H1 (cell line): ENCODE results near the gene COL5A1. TPM values are rescaled to one million over a fixed set of nuclear protein-coding genes. Genes with fewer than 3 reads are reported as not detected.
A peak's percentile ranks its signal among the peaks of the same experiment; 100 is the strongest.

Experiments used
- CTCF ChIA-PET: fragments of 300-600 bp; sonication (Branson Sonifier 250); formaldehyde crosslinking; loops from one replicate; lab custom pipeline; 2021; ENCODE audit not compliant: partially characterized antibody; lab: Charles Lee
- POLR2A ChIA-PET: fragments of 300-600 bp; sonication (Branson Sonifier 250); formaldehyde crosslinking; loops from one replicate; lab custom pipeline; 2021; ENCODE audit warnings: inconsistent platforms; ENCODE audit not compliant: partially characterized antibody; lab: Charles Lee
- DNase-seq, 2 experiments: peaks; one replicate each; pipeline versions ENCODE4 v3.0.0 to v3.0.0-alpha.2; 2010 to 2022; ENCODE audit warnings: low spot score in 2 of 2, low read depth in 1 of 2, mixed read lengths in 1 of 2
- FAIRE-seq: peaks from 2 replicates; lab custom pipeline; 2011; peaks lifted over from hg19 to GRCh38; lab: Jason Lieb, UNC
- H2AFZ ChIP-seq: 2 replicates; pipeline ENCODE4 v1.8.1; 2012; ENCODE audit warnings: low read length, inconsistent platforms
- H2AK5ac ChIP-seq: 2 replicates; pipeline ENCODE4 v1.6.1; 2013; ENCODE audit warnings: low read depth, low read length
- H2BK120ac ChIP-seq: replicated peaks from 2 replicates; pipeline ENCODE3; 2013; ENCODE audit warnings: low read depth, low read length, inconsistent platforms
- H2BK12ac ChIP-seq: 2 replicates; pipeline ENCODE4 v1.6.1; 2013; ENCODE audit warnings: low read depth, low read length
- H2BK15ac ChIP-seq: 2 replicates; pipeline ENCODE4 v1.6.1; 2013; ENCODE audit warnings: low read length
- H2BK20ac ChIP-seq: 2 replicates; pipeline ENCODE4 v1.6.1; 2013; ENCODE audit warnings: low read length
- H2BK5ac ChIP-seq: 2 replicates; pipeline ENCODE4 v1.6.1; 2013; ENCODE audit warnings: low read depth, low read length
- H3K14ac ChIP-seq: 2 replicates; pipeline ENCODE4 v1.6.1; 2013; ENCODE audit warnings: inconsistent platforms; ENCODE audit not compliant: insufficient read length
- H3K18ac ChIP-seq: 2 replicates; pipeline ENCODE4 v1.6.1; 2013; ENCODE audit warnings: low read length; ENCODE audit errors: extremely low read depth
- H3K23ac ChIP-seq: 2 replicates; pipeline ENCODE4 v1.6.1; 2013; ENCODE audit warnings: inconsistent platforms; ENCODE audit not compliant: insufficient read length
- H3K23me2 ChIP-seq: 2 replicates; pipeline ENCODE4 v1.6.1; 2013; ENCODE audit warnings: low read depth, low read length
- H3K27ac ChIP-seq: 2 replicates; pipeline ENCODE4 v1.6.1; 2011; ENCODE audit warnings: low read depth, low read length, inconsistent platforms
- H3K27me3 ChIP-seq, 4 experiments: replicated peaks in 1 of 4; 1 replicate in 1 of 4; 2 replicates in 3 of 4; pipeline versions ENCODE4 v1.6.1 to v1.8.1; 2011 to 2013; ENCODE audit warnings: low read length in 3 of 4, mild to moderate bottlenecking in 3 of 4, inconsistent platforms in 2 of 4, mixed read lengths in 2 of 4, moderate library complexity in 1 of 4; ENCODE audit not compliant: control insufficient read depth in 3 of 4, insufficient read depth in 3 of 4; ENCODE audit errors: extremely low read depth in 1 of 4
- H3K36me3 ChIP-seq, 4 experiments: 2 replicates each; pipeline versions ENCODE4 v1.6.1 to v1.8.1; 2011 to 2013; ENCODE audit warnings: mild to moderate bottlenecking in 4 of 4, low read length in 3 of 4, moderate library complexity in 2 of 4, control low read depth in 1 of 4, inconsistent platforms in 1 of 4; ENCODE audit not compliant: insufficient read depth in 4 of 4, control insufficient read depth in 2 of 4
- H3K4ac ChIP-seq: replicated peaks from 2 replicates; pipeline ENCODE3; 2013; ENCODE audit warnings: low read length, low read depth, mixed read lengths, inconsistent platforms; ENCODE audit not compliant: insufficient read length
- H3K4me1 ChIP-seq, 4 experiments: replicated peaks in 1 of 4; 1 replicate in 1 of 4; 2 replicates in 3 of 4; pipeline versions ENCODE4 v1.6.1 to v1.8.1; 2011 to 2013; ENCODE audit warnings: low read length in 3 of 4, inconsistent platforms in 2 of 4, mixed read lengths in 1 of 4; ENCODE audit not compliant: insufficient read depth in 4 of 4, control insufficient read depth in 3 of 4
- H3K4me2 ChIP-seq, 2 experiments: 2 replicates each; pipeline versions ENCODE4 v1.6.1 to v1.8.1; 2011 to 2013; ENCODE audit warnings: low read depth in 2 of 2, low read length in 2 of 2, control low read depth in 1 of 2, inconsistent platforms in 1 of 2, mild to moderate bottlenecking in 1 of 2; ENCODE audit not compliant: insufficient read depth in 1 of 2
- H3K4me3 ChIP-seq, 4 experiments: fragments of 200-600, 300-600 bp in 1 of 4; sonication (generic), shearing (Covaris generic), sonication (Bioruptor Twin) in 1 of 4; 2 replicates each; pipeline versions ENCODE4 v1.5.1 to v1.8.1; 2011 to 2016; ENCODE audit warnings: low read length in 4 of 4, low read depth in 3 of 4, control low read depth in 2 of 4, inconsistent platforms in 2 of 4, mild to moderate bottlenecking in 2 of 4, mixed read lengths in 1 of 4, moderate library complexity in 1 of 4; ENCODE audit not compliant: insufficient read depth in 2 of 4; ENCODE audit errors: extremely low read depth in 1 of 4
- H3K56ac ChIP-seq: replicated peaks from 2 replicates; pipeline ENCODE3; 2013; ENCODE audit warnings: low read depth, mild to moderate bottlenecking, mixed read lengths, low read length, inconsistent platforms; ENCODE audit not compliant: insufficient read length
- H3K79me1 ChIP-seq: 2 replicates; pipeline ENCODE4 v1.6.1; 2013; ENCODE audit warnings: low read depth, low read length, control low read depth
- H3K79me2 ChIP-seq, 2 experiments: 2 replicates each; pipeline versions ENCODE4 v1.6.1 to v1.8.1; 2012 to 2013; ENCODE audit warnings: low read length in 2 of 2, mild to moderate bottlenecking in 2 of 2, inconsistent platforms in 1 of 2; ENCODE audit not compliant: insufficient read depth in 2 of 2, control insufficient read depth in 1 of 2
- H3K9ac ChIP-seq, 4 experiments: replicated peaks in 1 of 4; 1 replicate in 1 of 4; 2 replicates in 3 of 4; pipeline versions ENCODE4 v1.6.1 to v1.8.1; 2011 to 2013; ENCODE audit warnings: low read depth in 3 of 4, low read length in 3 of 4, control low read depth in 2 of 4, mild to moderate bottlenecking in 2 of 4, moderate library complexity in 2 of 4, inconsistent platforms in 1 of 4; ENCODE audit errors: extremely low read depth in 1 of 4
- H3K9me3 ChIP-seq, 2 experiments: 2 replicates each; pipeline versions ENCODE4 v1.6.1 to v1.8.1; 2012 to 2013; ENCODE audit warnings: mild to moderate bottlenecking in 2 of 2, moderate library complexity in 2 of 2, control low read depth in 1 of 2, inconsistent platforms in 1 of 2, low read depth in 1 of 2, low read length in 1 of 2, mixed read lengths in 1 of 2; ENCODE audit not compliant: insufficient read depth in 2 of 2
- H4K20me1 ChIP-seq, 2 experiments: replicated peaks in 1 of 2; 2 replicates each; pipeline versions ENCODE3 to v1.8.1; 2011 to 2013; ENCODE audit warnings: inconsistent platforms in 2 of 2, low read length in 2 of 2, mild to moderate bottlenecking in 1 of 2; ENCODE audit not compliant: insufficient read depth in 2 of 2, control insufficient read depth in 1 of 2
- H4K5ac ChIP-seq: 2 replicates; pipeline ENCODE4 v1.6.1; 2013; ENCODE audit warnings: low read length, low read depth, mixed read lengths, inconsistent platforms; ENCODE audit not compliant: insufficient read length
- H4K8ac ChIP-seq: 2 replicates; pipeline ENCODE4 v1.8.0; 2013; ENCODE audit warnings: mild to moderate bottlenecking, moderate library complexity, low read length, inconsistent platforms; ENCODE audit not compliant: insufficient read depth; ENCODE audit errors: extremely low read depth
- H4K91ac ChIP-seq: replicated peaks from 2 replicates; pipeline ENCODE3; 2013; ENCODE audit warnings: low read length, mixed read lengths, inconsistent platforms; ENCODE audit not compliant: insufficient read length
- EGR1 ChIP-seq: IDR thresholded peaks from 2 replicates; pipeline ENCODE4 v1.6.1; 2011; ENCODE audit warnings: low read depth, low read length, borderline replicate concordance
- HDAC6 ChIP-seq: IDR thresholded peaks from one replicate; pipeline ENCODE4 v1.7.1; 2012; ENCODE audit warnings: low read depth, mild to moderate bottlenecking, inconsistent platforms, low read length, moderate library complexity
- KDM4A ChIP-seq: IDR thresholded peaks from one replicate; pipeline ENCODE4 v1.7.1; 2012; ENCODE audit warnings: low read depth, mild to moderate bottlenecking, moderate library complexity, low read length, inconsistent platforms; ENCODE audit not compliant: severe bottlenecking
- RBBP5 ChIP-seq: IDR thresholded peaks from 2 replicates; pipeline ENCODE4 v1.7.1; 2012; ENCODE audit warnings: low read depth, mild to moderate bottlenecking, inconsistent platforms, low read length, moderate library complexity, borderline replicate concordance
- TBP ChIP-seq: IDR thresholded peaks from 2 replicates; pipeline ENCODE4 v1.6.1; 2011; ENCODE audit warnings: low read depth, low read length, improper control_type of control experiment
- WGBS, 2 experiments: shearing (Covaris generic) in 1 of 2; methylation state at CpG; one replicate each; pipeline versions ENCODE4 v1.1.6 to v1.1.7; 2013 to 2015; ENCODE audit warnings: low lambda C conversion rate in 2 of 2, mixed read lengths in 2 of 2, inconsistent platforms in 1 of 2, low coverage in 1 of 2, missing lambda C conversion rate in 1 of 2; ENCODE audit not compliant: insufficient replicate concordance in 2 of 2, insufficient coverage in 1 of 2, insufficient read length in 1 of 2; ENCODE audit errors: extremely low coverage in 1 of 2, missing lambda C conversion rate in 1 of 2; 5-methylcytosine and 5-hydroxymethylcytosine counted together
- polyA plus RNA-seq, 7 experiments: library from polyadenylated mRNA; depleted of rRNA in 3 of 7; stranded (reverse) in 5 of 7; unstranded in 2 of 7; fragments of >200 nt in 5 of 7; fragments of 200-250 nt in 2 of 7; gene quantifications; 1 replicate in 5 of 7; 2 replicates in 1 of 7; 4 replicates in 1 of 7; pipeline versions ENCODE4 v1.2.1 to v1.2.3, GENCODE V29; 2011 to 2013; ENCODE audit warnings: missing spikeins in 2 of 7, mixed read lengths in 2 of 7
- total RNA-seq: library from RNA; stranded (reverse); fragmentation: NEBNext Ultra II Directional; extraction: Animal tissue kit (Norgen Biotek cat#: 25700); gene quantifications from 2 replicates; pipeline ENCODE4 v1.2.1, GENCODE V29; 2021
- TF ChIP-seq, protein P1 (sequence below): IDR thresholded peaks from 2 replicates; pipeline ENCODE4 v1.6.1; 2012; ENCODE audit warnings: inconsistent platforms

The COL5A1 gene
- total and polyA plus RNA-seq, 2 of the 8 experiments (the other 6 are each of a cell fraction or from before 2014, with no cell fraction given): 3.8 to 12.0 TPM

DNA sequence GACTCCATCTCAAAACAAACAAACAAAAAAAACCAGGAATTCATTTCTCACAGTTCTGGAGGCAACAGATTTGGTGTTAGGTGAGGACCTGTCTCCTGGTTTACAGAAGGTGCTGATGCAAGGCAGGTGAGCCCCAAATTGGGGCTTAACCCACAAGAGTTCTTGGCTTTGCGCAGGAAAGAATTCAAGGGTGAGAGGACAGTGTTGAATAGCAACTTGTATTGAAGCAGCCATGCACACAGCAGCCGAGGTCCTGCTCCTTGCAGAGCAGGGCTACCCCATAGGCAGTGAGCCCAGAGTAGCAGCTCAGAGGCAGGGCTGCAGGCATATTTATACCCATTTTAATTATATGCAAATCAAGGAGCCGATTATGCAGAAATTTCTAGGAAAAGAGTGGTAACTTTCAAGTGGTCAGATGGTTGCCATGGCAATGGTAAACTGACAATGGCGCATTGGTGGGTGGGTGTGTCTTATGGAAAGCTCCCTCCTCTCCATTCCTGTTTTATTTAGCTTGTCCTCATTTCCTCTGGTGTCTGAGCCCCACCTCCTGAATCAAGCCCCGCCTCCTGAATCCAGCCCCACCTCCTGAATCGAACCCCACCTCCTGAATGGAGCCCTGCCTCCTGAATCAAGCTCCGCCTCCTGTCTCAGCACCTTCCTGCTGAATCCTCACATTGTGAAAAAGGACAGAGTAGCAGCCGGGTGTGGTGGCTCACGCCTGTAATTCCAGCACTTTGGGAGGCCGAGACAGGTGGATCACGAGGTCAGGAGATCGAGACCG, 34.5 kb upstream of the COL5A1 start:
- H3K27me3 ChIP-seq: no peaks in the 10 kb centered on the region; a peak in 1 of 7 replicates
- H3K79me1 ChIP-seq: no peaks in the 10 kb centered on the region
- CTCF ChIA-PET: interaction anchor here (0.6 kb wide), 1 partner anchor 292 kb away, joined by 4 read pairs; no protein-coding TSS in a partner anchor
- no peak overlapping the region for H3K27ac ChIP-seq
- H2BK12ac ChIP-seq: no peak overlapping the region
- no peak overlapping the region for H2AK5ac ChIP-seq
- no peak overlapping the region for H2BK5ac ChIP-seq
- no peak overlapping the region for H3K4me2 ChIP-seq
- H4K8ac ChIP-seq: no peak overlapping the region
- no peak overlapping the region for H3K4ac ChIP-seq
- H4K20me1 ChIP-seq: no peaks in the 10 kb centered on the region
- H3K4me1 ChIP-seq: no peaks in the 10 kb centered on the region
- POLR2A ChIA-PET: no interaction called here
- no peak overlapping the region for H3K18ac ChIP-seq
- no peak overlapping the region for H3K23ac ChIP-seq
- no peaks in the 10 kb centered on the region for H3K36me3 ChIP-seq
- no peak overlapping the region for H2BK15ac ChIP-seq
- no peaks in the 10 kb centered on the region for H3K23me2 ChIP-seq
- no peak overlapping the region for H3K56ac ChIP-seq
- H2BK20ac ChIP-seq: no peak overlapping the region
- H3K79me2 ChIP-seq: no peaks in the 10 kb centered on the region
- no peak overlapping the region for H3K14ac ChIP-seq
- no peak overlapping the region for H4K91ac ChIP-seq
- H2AFZ ChIP-seq: no peak overlapping the region
- FAIRE-seq: no peak
- H3K9ac ChIP-seq: no peak overlapping the region
- no peak overlapping the region for H2BK120ac ChIP-seq
- no peak overlapping the region for H3K4me3 ChIP-seq
- WGBS, 2 experiments: 94% methylated on average over 11 of the region's 13 CpGs; no CpG with 5 or more reads in 1 of the 2 experiments
- DNase-seq: peak in 1 of 2 experiments; percentile 58
- no peak overlapping the region for H4K5ac ChIP-seq
- H3K9me3 ChIP-seq: peaks cover 3 to 8% of the 10 kb centered on the region in 2 experiments; a peak in 3 of 4 replicates
- TF ChIP-seq RBBP5 (no peak), KDM4A (no peak), TBP (no peak), EGR1 (no peak), HDAC6 (no peak)
- TF ChIP-seq, protein P1, sequence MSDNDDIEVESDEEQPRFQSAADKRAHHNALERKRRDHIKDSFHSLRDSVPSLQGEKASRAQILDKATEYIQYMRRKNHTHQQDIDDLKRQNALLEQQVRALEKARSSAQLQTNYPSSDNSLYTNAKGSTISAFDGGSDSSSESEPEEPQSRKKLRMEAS: no peak
